GM18951 (cell line): Measurements from ENCODE around the gene ABCA2.

Experiments used
- POLR2A ChIP-seq: IDR thresholded peaks from 4 replicates; pipeline ENCODE4 v1.6.1; 2011; ENCODE audit warnings: mild to moderate bottlenecking; ENCODE audit not compliant: insufficient read length, insufficient read depth; ENCODE audit errors: extremely low read depth
- in situ Hi-C: fragments of 300-500 bp; cut with MboI; formaldehyde crosslinking; loops from one replicate; pipeline ENCODE4 v1.12.0; 2022; ENCODE audit warnings: low sequenced_read_pairs, mixed read lengths, inconsistent platforms; ENCODE audit not compliant: unreplicated experiment

ABCA2 gene

DNA sequence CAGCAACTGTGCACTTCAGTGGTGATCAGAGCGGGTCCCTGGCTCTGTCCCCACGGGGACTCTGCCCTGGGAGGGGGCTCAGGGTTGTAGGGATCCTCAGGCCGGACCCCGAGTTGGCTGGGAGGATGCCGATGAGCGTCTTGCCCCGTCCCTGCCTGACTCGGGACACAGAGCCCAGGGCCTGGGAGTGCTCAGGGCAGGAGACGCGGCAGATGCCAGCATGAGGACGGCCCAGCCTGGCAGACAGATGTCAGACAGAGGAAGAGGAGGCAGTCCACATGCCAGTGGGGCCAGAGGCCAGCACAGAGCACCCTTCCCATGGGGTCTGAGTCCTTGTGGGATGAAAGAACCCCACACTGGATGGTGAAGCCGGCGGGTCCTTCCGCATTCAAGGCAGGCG lies 64.7 kb downstream of the ABCA2 start:
- in situ Hi-C loops, result no loop called here
- TF ChIP-seq POLR2A, result no peak

DNA sequence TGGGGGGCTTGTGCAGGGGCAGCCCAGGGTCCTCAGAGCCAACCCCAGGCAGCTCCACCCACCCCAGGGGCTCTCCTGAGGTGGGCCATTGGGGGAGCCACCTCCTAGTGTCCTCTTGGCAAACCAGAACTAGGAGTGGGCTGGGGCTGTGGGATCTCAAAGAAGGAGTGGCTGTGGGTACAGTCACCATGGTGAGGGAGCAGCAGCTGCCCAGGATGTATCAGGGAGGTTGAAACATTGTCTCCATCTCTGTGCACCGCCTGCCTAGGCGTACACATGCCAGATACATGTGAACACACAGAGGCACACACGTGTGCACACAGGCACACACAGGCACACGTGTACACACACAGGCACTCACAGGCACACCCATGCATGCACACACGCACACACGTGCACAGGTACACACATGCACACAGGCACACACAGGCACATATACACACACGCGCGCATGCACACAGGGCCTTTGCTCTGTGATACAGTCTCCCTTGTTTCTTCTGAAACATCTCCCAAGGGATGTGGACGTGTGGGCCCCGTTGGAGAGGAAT lies 65.3 kb downstream of the ABCA2 start:
- in situ Hi-C loops, result no loop called here
- no peak for TF ChIP-seq POLR2A

DNA sequence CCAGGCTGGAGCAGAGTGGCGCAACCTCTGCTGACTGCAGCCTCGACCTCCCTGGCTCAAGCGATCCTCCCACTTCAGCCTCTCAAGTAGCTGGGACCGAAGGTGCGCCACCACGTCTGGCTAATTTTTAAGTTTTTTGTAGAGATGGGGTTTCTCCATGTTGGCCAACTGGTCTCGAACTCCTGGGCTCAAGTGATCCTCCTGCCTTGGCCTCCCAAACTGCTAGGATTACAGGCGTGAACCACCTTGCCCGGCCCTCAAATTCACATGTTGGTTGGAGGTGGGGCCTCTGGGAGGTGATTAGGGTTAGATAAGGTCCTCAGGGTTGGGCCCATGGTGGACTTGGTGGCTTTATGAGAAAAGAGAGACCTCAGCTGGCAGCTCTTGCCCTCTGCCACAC lies 65.9 kb downstream of the ABCA2 start:
- no peak for TF ChIP-seq POLR2A
- in situ Hi-C loops, result no loop called here

DNA sequence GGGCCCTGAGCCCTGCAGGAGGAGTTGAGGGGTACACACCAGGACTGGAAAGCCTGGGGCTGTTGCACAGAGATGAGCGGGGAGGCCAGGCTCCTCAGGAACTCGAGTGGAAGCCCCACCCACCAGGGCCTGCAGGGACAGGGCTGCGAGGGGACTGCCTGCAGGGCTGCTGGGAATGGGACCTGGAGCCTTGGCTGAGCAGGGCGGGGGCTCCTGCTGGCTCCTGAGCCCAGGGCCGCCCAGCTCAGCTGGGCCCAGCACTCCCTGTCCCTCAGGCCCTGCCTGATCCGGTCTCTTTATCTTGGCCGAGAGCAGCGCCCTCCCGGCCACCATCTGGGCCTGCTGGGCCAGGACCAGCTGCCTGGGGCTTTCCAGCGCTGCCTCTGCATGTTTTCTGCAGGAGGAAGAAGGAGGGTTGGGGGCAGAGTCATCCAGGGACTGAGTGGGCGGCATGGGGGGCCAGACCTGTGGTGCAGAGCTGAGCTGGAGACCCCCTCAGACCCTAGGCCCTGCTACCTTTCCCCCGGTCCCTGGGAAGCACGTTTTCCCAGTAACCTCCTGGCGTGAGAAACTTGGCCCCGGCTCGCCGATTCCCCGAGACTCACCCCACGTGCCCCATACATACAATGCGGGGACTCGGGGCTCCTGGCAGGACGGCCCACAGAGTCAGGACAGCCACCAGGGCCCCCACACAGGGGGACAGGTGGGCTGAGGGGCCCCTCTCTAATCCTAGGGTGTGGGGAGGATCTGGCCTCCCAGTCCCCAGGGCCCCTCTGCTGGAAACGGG lies 66.6 kb downstream of the ABCA2 start:
- in situ Hi-C loops, result no loop called here
- TF ChIP-seq POLR2A, result no peak

DNA sequence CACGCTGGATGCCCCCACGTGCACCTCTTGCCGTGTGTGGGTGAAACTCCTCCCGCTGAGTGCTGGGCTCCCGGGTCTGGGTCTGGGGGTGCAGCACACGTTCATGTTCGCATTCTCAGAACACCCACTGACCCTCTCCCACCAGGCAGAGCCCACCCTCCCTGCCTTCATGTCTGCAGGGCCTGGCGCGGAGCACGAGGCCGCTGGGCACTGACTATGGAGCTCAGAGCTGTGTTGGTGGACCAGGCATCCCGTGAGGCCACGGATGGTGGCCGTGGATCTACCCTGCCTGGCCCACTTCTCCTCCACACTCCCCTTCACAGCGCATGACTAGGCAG lies 67.1 kb downstream of the ABCA2 start:
- in situ Hi-C loops, result no loop called here
- TF ChIP-seq POLR2A, result no peak

DNA sequence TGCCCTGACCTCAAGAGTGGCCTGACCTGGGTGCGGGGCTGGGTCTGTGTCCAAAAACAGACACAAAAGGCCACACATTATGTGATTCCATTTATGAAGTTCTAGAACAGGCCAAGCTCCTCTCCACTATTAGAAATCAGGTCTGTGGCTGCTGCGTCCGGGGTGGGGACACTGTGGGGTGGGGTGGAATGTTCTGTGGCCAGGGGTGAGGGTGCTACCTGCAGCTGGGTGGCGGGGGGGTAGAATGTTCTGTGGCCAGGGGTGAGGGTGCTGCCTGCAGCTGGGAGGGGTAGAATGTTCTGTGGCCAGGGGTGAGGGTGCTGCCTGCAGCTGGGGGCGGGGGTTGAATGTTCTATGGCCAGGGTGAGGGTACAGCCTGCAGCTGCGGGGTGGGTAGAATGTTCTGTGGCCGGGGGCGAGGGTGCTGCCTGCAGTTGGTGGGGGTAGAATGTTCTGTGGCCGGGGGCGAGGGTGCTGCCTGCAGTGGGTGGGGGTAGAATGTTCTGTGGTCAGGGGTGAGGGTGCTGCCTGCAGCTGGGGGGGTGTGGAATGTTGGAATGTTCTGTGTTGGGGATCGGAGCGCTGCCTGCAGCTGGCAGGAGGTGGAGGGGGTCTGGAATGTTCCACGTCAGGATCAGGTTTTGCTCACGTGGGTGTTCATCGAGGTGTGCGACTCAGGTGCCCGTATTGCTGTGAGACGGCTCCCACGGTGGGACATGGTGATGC lies 67.7 kb downstream of the ABCA2 start:
- in situ Hi-C loops, result no loop called here
- no peak for TF ChIP-seq POLR2A

DNA sequence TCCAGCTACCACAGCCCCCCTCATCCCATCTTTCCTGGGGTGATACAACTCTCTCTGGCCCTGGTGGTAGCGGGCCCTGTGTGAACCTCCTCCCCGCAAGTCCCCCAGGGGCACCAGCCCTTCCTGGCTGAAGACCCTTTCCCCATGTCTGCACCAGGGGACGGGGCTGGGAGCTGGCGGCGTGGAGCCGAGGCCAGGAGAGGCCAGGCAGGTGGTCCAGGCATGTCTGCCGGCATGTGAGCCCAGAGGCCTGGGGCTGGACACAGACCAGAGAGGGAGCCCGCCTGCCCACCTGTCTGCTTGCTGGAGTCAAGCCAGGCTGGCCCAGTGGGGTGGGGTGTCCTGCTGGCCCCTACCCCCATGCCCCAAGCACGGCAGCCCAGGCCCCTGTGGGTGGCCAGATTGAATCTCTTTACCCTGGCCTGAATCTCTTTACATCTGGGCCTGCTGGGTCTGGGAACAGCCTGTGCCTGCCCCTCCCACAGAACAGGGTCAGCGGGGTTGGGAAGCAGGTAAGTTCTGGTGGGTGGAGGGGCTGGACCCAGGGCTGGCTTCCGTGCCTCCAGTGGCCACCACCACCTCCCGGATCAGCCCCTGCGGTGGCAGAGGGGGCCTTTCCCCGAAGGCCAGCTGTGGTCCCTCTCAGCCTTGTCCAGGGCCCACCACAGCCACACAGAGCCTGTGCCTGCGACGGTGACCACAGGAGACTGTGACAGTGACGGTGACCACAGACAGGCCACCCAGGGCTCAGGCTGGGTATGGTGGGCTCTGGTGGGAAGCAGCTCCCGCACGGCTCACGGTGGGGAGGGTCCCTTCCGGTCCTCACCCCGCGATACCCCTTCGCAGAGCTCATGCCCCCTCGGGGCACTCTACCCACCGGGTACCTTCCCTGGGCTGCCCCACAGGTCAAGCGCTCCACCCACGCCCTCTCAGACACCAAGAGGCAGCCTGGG lies 68.9 kb downstream of the ABCA2 start:
- in situ Hi-C loops, result no loop called here
- no peak for TF ChIP-seq POLR2A

DNA sequence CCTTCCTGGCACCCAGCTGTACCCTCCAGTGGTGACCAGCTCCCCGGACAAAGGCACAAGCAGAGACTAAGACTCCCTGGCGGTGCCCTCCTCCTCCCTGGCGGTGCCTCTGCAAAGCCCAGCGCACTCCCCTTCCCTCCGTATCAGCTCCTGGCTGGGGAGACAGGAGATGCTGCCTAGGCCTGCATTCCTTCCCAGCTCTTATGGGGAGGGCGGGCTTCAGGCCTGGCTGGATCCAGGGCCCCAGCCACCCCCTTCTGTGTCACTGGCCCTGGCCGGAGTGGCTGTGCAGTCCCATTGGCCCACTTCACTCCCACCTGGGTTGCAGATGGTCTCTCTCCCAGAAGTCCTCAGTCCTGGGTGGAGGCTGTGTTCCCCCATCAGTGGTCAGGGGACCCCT lies 69.6 kb downstream of the ABCA2 start:
- TF ChIP-seq POLR2A, result no peak
- in situ Hi-C loops, result no loop called here

DNA sequence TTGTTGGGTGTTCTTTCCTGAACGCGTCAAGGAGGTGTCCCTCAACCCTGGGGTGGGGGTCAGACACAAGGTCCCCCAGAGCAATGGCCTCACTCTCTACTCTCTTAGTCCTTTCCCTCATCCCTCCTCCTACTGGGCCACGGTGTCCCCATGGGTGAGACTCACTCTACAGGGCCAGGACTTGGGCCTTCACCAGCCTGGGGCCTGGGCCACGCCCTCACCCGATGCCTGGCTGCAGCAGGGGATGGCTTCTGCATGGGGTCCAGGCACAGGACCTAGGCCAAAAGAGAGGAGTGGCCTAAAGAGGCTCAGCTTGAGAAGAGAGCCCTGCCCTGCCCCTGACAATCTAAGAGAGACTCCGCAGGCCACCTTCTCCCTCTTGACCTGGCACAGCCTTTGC lies 70.1 kb downstream of the ABCA2 start:
- no peak for TF ChIP-seq POLR2A
- in situ Hi-C loops, result no loop called here

DNA sequence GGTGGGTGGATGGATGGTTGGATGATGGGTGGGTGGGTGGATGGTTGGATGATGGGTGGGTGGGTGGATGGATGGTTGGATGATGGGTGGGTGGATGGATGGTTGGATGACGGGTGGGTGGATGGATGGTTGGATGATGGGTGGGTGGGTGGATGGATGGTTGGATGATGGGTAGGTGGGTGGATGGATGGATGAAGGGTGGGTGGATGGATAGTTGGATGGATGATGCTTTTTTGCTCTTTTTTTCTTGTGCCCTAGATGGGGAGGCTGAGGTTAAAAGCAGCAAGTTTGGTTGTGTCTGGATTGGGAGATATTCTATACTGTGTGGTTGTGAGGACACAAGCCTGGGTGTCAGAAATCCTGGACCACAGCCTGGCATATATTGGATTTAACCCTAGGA lies 70.6 kb downstream of the ABCA2 start:
- in situ Hi-C loops, result no loop called here
- TF ChIP-seq POLR2A, result no peak
